K562 (cell line): Measurements from ENCODE around the gene ASRGL1. TPM values are rescaled to one million over a fixed set of nuclear protein-coding genes. Genes with fewer than 3 reads are reported as not detected.

Experiments used
- BHLHE40 ChIP-seq: IDR thresholded peaks from 2 replicates; pipeline ENCODE4 v1.6.1; 2011; ENCODE audit warnings: low read length, improper control_type of control experiment
- CC2D1A ChIP-seq: fragments of 450-650 bp; IDR thresholded peaks from 2 replicates; pipeline ENCODE4 v1.6.1; 2017; ENCODE audit warnings: mild to moderate bottlenecking
- CEBPB ChIP-seq: fragments of 450-650 bp; IDR thresholded peaks from 2 replicates; pipeline ENCODE4 v1.6.1; 2016; ENCODE audit warnings: missing genetic modification characterization, missing compliant biosample characterization
- CREM ChIP-seq: IDR thresholded peaks from 2 replicates; pipeline ENCODE4 v1.6.1; 2014; ENCODE audit warnings: antibody characterized with exemption, low read depth
- DEAF1 ChIP-seq: fragments of 450-650 bp; formaldehyde crosslinking; IDR thresholded peaks from 2 replicates; pipeline ENCODE4 v1.4.0; 2020; ENCODE audit warnings: mild to moderate bottlenecking, moderate library complexity
- DPF2 ChIP-seq: fragments of 450-650 bp; IDR thresholded peaks from 2 replicates; pipeline ENCODE4 v1.6.1; 2016
- HDAC6 ChIP-seq: IDR thresholded peaks from 2 replicates; pipeline ENCODE4 v1.6.1; 2012; ENCODE audit warnings: low read depth, mild to moderate bottlenecking, control low read depth, inconsistent platforms, low read length, moderate library complexity
- MAZ ChIP-seq, 2 experiments: fragments of 450-650 bp in 1 of 2; sonication (generic) in 1 of 2; formaldehyde crosslinking; IDR thresholded peaks in 1 of 2; conservative IDR thresholded peaks in 1 of 2; 2 replicates each; pipeline versions ENCODE4 v1.4.0 to v1.5.0; 2020; ENCODE audit warnings: mild to moderate bottlenecking in 1 of 2, missing genetic modification reagents in 1 of 2
- NEUROD1 ChIP-seq: fragments of 150-350 bp; IDR thresholded peaks from 2 replicates; pipeline ENCODE4 v1.6.1; 2014; ENCODE audit warnings: borderline replicate concordance, low read length, low read depth; ENCODE audit not compliant: partially characterized antibody
- NR4A1 ChIP-seq, 2 experiments: fragments of 250-450 bp in 1 of 2; fragments of 450-650 bp in 1 of 2; sonication (Bioruptor Pico) in 1 of 2; IDR thresholded peaks; 2 replicates each; pipeline versions ENCODE4 v1.4.0 to v1.6.1; 2016 to 2020; ENCODE audit warnings: mild to moderate bottlenecking in 2 of 2, missing compliant biosample characterization in 1 of 2, missing genetic modification characterization in 1 of 2, moderate library complexity in 1 of 2
- RBM17 ChIP-seq: fragments of 200-400 bp; formaldehyde crosslinking; IDR thresholded peaks from 2 replicates; pipeline ENCODE4 v1.6.1; 2017; ENCODE audit warnings: low read depth, mild to moderate bottlenecking, low read length, borderline replicate concordance
- SNAPC5 ChIP-seq: fragments of 250-450 bp; sonication (Bioruptor Pico); IDR thresholded peaks from 2 replicates; pipeline ENCODE4 v1.8.0; 2021; ENCODE audit warnings: moderate library complexity, mild to moderate bottlenecking, inconsistent platforms
- SRSF7 ChIP-seq: fragments of 200-400 bp; formaldehyde crosslinking; optimal IDR thresholded peaks from 2 replicates; pipeline ENCODE3; 2017; ENCODE audit warnings: mild to moderate bottlenecking, low read depth, low read length
- UBTF ChIP-seq, 2 experiments: IDR thresholded peaks; 2 replicates each; pipeline ENCODE4 v1.6.1; 2012; ENCODE audit warnings: improper control_type of control experiment in 2 of 2, low read depth in 2 of 2, low read length in 2 of 2, borderline replicate concordance in 1 of 2
- ZNF140 ChIP-seq: fragments of 250-450 bp; sonication (Bioruptor Pico); IDR thresholded peaks from 2 replicates; pipeline ENCODE4 v1.8.0; 2021; ENCODE audit warnings: moderate library complexity, mild to moderate bottlenecking, inconsistent platforms
- ZNF263 ChIP-seq: sonication (generic); formaldehyde crosslinking; IDR thresholded peaks from 2 replicates; pipeline ENCODE4 v1.8.0; 2022; ENCODE audit warnings: mild to moderate bottlenecking, missing genetic modification reagents, borderline replicate concordance
- ZNF79 ChIP-seq: fragments of 250-450 bp; sonication (Bioruptor Pico); IDR thresholded peaks from 2 replicates; pipeline ENCODE4 v1.4.0; 2020; ENCODE audit warnings: low read depth, mild to moderate bottlenecking, moderate library complexity
- polyA plus RNA-seq, 8 experiments: library from polyadenylated mRNA; depleted of rRNA in 4 of 8; stranded (reverse) in 5 of 8; unstranded in 3 of 8; fragments of >200 nt; fragmentation: Nextera tagmentation in 2 of 8; fragmentation: Illumina TruSeq in 1 of 8; extraction: Ambion mirVana in 2 of 8; extraction: Trizol in 1 of 8; gene quantifications; 2 replicates each; pipeline versions ENCODE4 v1.2.1 to v1.2.3, GENCODE V29; 2011 to 2014; ENCODE audit warnings: inconsistent platforms in 1 of 8, missing spikeins in 1 of 8
- total RNA-seq, 7 experiments: library from RNA; depleted of rRNA in 6 of 7; stranded (reverse); fragments of >200 nt in 6 of 7; fragmentation: Illumina TruSeq in 2 of 7; extraction: Trizol in 2 of 7; gene quantifications; 2 replicates each; pipeline versions ENCODE4 v1.2.1 to v1.2.3, GENCODE V29; 2011 to 2021; ENCODE audit warnings: low replicate concordance in 1 of 7
- TF ChIP-seq, protein P1 (sequence below): fragments of 200-800 bp; sonication (Bioruptor generic); IDR thresholded peaks from 2 replicates; pipeline ENCODE4 v1.6.1; 2017; ENCODE audit warnings: missing genetic modification characterization, missing compliant biosample characterization
- TF ChIP-seq, protein P2 (sequence below): fragments of 250-450 bp; sonication (Bioruptor Pico); IDR thresholded peaks from 2 replicates; pipeline ENCODE4 v1.8.0; 2021; ENCODE audit warnings: mild to moderate bottlenecking, moderate library complexity

The ASRGL1 gene
- total and polyA plus RNA-seq, 9 of the 15 experiments (the other 6 are each of a cell fraction or from before 2014, with no cell fraction given): 3.1 to 23.0 (median 11.2) TPM

- TF ChIP-seq, protein P1, sequence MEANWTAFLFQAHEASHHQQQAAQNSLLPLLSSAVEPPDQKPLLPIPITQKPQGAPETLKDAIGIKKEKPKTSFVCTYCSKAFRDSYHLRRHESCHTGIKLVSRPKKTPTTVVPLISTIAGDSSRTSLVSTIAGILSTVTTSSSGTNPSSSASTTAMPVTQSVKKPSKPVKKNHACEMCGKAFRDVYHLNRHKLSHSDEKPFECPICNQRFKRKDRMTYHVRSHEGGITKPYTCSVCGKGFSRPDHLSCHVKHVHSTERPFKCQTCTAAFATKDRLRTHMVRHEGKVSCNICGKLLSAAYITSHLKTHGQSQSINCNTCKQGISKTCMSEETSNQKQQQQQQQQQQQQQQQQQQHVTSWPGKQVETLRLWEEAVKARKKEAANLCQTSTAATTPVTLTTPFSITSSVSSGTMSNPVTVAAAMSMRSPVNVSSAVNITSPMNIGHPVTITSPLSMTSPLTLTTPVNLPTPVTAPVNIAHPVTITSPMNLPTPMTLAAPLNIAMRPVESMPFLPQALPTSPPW (CRISPR knock-in tag): 0 out of 2 replicates have a peak, but pooled peaks have one; percentile 27
- no peak for TF ChIP-seq UBTF (IDR thresholded peaks at IDR 0.05; ENCODE audit: borderline replicate concordance in 1 of 2, low read depth in 2 of 2, low read length in 2 of 2)
- no peak for TF ChIP-seq BHLHE40
- TF ChIP-seq DEAF1: peak; percentile 79
- TF ChIP-seq ZNF79 (CRISPR knock-in tag): no peak
- TF ChIP-seq CEBPB (tag): peak; percentile 52; the same call in 1 of the 2 replicates
- TF ChIP-seq, protein P2, sequence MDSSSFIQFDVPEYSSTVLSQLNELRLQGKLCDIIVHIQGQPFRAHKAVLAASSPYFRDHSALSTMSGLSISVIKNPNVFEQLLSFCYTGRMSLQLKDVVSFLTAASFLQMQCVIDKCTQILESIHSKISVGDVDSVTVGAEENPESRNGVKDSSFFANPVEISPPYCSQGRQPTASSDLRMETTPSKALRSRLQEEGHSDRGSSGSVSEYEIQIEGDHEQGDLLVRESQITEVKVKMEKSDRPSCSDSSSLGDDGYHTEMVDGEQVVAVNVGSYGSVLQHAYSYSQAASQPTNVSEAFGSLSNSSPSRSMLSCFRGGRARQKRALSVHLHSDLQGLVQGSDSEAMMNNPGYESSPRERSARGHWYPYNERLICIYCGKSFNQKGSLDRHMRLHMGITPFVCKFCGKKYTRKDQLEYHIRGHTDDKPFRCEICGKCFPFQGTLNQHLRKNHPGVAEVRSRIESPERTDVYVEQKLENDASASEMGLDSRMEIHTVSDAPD (CRISPR knock-in tag): no peak
- TF ChIP-seq ZNF140 (CRISPR knock-in tag): no peak
- no peak for TF ChIP-seq SRSF7
- no peak for TF ChIP-seq SNAPC5
- no peak for TF ChIP-seq HDAC6
- TF ChIP-seq MAZ (CRISPR knock-in tag; conservative IDR thresholded peaks at IDR 0.05 in 1 of 2, IDR thresholded peaks at IDR 0.05 in 1 of 2): peak in 1 of 2 experiments; percentile 55; a peak in 2 of 4 replicates
- TF ChIP-seq CC2D1A: peak; percentile 53
- no peak; the same call in 1 of the 2 replicates for TF ChIP-seq ZNF263 (CRISPR knock-in tag)
- no peak for TF ChIP-seq NR4A1 (CRISPR knock-in tag; IDR thresholded peaks at IDR 0.05)
- 0 out of 2 replicates have a peak, but pooled peaks have one; percentile 18 for TF ChIP-seq NR4A1 (tag; IDR thresholded peaks at IDR 0.05)
- 0 out of 2 replicates have a peak, but pooled peaks have one; percentile 10 for TF ChIP-seq CREM
- peak; percentile 37; the same call in 1 of the 2 replicates for TF ChIP-seq DPF2
- TF ChIP-seq RBM17: no peak
- TF ChIP-seq NEUROD1: no peak
Measured at GRCh38 chr11:62394825-62395538, 57.7 kb downstream of the ASRGL1 start (continued).
